Colon (tissue), 2 donors: ENCODE measurements around the gene CPNE7.

Experiments
- FAIRE-seq: peaks from 2 replicates; lab custom pipeline; 2012; peaks lifted over from hg19 to GRCh38; lab: Jason Lieb, UNC
- donor health status: control.
- donor health status: control.

CPNE7 gene

DNA sequence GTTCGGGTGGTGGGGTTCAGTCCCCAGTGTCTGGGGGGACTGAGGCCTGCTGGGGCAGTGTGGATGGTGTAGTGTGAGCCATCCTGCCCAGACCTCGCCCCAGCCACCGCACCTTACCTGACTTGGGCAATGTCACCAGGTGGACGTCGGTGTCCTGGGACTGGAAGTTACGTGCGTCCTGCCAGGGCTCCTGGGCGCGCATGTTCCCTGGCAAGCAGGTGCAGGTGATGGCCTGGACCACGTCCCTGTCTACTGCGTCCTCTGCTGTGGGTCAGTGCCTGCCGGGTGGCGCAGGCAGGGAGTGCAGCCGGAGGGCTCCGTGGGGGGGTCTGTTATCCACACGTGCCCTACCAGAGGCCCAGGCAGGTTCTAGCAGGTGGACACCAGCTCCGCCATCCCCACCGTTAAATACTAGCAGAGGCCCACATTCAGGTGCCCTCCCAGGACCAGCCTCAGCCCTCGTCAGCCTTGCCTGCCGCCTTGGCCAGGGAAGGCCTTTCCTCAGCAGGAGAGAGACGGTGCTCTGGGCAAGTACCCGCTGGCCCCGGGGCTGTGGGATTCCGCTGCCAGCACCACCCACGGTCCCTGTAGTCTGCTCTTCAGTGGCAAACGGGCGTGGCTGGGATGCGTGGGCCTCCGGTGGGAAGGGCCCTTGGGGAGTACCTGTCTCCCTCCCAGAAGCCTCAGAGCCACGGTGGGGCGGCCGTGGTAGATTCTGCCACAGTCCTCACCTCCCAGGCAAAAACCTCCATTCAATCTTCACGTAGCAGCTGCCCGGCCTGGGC is 29.8 kb downstream of the CPNE7 start:
- no peak for FAIRE-seq

DNA sequence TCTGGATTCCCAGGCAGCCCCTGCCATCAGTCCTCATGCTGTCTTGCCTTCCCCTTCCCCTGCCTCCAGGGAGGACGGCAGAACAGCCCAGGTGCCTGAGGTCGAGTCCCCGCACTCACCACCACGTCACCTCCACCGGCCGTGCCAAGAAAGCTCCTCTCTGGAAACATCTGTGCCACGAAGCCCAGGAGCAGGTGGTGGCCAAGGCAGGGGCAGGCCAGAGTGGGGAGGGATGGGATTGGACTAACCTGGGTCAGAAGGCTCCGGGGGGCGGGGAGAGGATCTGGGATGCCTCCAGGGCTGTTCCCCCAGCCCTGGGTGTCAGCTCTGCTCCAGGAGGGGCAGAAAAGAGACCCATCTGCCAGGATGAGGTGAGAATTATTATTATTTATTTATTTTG is 30.4 kb downstream of the CPNE7 start:
- no peak for FAIRE-seq

DNA sequence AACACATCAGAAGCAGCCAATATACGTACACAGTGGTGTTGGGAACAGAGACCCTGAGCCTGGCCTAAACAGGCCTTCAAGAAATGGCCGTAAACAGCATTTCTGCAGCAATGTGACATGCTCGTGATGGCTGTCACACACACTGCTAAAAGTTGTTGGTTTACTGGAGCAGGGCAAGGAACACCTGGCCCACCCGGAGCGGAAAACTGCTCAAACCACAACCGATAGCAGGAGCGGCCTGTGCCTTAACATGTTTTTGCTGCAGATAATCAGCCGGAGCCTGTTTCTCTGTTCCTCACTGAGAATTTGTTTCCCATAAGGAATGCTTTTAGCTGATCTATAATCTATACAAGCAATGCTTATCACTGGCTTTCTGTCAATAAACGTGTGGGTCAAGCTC is 31.9 kb downstream of the CPNE7 start:
- no peak for FAIRE-seq

DNA sequence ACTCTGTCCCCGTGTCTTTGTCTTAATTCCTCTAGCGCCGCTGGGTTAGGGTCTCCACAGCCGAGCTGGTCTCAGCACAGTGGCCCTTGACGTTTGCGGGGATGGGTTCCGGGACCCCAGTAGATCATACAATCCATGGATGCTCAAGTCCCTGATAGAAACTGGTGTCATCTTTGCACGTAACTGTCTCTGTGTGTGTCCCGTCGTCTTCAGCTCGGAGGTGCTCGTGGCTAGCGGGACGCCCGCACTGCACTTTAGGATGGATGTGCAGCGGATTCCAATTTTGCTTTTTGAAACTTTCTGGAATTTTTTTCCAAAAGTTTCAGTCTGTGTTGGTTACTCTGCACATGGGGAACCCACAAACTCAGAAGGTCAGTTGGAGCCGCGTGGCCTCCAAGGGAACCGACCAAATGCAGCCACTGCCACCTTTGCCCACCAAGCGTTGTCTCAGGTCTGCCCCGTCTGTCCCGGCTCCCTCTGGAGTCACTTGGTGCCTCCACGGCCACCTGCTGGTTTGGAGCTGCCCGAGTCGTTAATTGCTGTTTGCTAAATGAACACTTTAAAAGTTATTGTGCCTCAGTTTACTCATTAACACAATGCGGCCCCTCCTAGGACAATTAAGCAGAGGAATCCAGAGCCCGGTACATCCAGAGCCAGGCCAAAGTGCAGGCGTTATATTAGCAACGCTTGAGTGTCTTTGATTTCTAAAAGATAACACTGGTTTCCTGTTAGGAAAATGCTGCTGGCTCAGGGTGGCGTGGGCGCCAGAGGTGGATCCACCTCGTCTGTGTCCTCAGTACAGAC is 32.6 kb downstream of the CPNE7 start:
- no peak for FAIRE-seq

DNA sequence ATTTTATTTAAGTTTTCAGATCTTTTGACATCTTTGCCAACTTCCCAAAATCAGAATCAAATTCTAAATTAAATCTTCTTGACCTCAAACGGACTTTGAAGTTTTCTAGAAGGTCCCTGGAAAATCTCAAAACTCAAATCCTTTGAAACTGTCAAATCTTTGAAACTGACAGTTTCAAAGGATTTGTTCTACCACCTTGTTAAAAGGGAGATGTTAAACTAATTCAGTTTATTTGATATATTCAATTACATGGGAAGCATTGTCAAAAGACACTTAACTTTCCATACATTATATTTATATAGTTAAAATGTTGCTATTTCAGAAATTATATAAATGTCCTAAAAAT is 34.5 kb downstream of the CPNE7 start:
- no peak for FAIRE-seq

DNA sequence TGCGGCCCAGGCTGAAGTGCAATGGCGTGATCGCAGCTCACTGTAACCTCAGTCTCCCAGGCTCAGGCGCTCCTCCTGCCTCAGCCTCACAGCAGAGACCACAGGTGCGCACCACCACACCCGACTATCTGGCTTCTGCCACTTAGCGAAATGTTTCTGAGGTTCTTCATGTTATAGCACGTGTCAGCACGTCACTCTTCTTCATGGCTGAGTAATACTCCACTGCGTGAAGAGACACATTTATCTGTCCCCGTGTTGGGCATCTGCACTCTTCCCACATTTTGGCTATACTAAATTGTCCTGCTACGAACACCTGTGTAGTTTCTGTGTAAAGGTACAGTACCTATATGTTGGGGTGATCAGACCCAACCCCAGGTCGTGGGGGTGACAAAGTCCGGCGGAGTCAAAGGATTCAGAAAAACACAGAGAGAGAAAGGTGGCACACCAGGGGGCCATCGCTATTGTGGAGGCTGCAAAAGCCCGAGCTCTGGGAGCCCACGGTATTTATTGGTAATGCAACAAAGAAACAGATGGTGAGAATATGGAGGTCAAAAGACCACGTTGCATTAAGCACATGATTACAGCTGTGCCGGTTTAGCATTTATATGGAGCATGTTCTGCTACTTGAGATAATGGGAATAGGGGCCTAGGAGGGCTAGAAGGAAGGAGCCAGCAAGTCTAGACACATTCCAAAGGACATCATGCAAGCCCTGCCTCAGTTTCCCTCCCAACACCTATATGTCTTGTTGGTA is 37.0 kb downstream of the CPNE7 start:
- FAIRE-seq: no peak

DNA sequence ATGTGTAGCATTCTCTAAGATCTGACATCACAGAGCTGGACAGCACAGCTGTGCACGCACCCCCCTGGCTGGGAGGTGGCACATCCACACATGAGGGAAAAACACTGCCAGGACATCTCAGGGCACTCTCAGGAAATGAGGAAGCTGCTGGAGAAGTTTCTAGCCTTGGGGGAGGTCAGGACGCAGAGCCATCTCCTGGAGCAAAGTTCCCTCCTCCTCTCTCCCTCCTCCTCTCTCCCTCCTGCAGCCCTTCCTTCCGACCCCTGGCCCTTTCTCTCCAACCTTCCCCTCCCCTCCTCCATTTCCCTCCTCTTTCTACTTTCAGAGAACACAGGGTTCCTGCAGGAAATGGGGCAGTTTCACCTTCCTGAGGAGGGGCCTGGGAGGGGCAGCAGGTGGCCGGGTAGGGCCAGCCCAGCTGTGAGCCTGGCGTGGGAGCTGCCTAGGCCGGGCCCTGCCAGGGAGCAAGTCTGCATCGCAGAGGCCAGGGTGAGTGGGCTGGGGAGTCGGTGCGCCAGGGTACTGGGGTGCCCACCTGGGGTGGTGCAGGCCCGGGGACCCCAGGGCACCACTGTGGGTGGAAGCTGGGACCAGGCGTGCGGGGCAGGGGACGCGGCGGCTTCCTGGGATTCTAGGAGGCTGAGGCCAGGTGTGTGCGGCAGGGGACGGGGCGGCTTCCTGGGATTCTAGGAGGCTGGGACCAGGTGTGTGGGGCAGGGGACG is 37.8 kb downstream of the CPNE7 start, which contains the start of gene DPEP1:
Gene DPEP1 (plus strand): TSS at position 412 of the 723 bp plus-strand sequence. CDS start 16,769 bp downstream, outside the sequence.
- no peak for FAIRE-seq

DNA sequence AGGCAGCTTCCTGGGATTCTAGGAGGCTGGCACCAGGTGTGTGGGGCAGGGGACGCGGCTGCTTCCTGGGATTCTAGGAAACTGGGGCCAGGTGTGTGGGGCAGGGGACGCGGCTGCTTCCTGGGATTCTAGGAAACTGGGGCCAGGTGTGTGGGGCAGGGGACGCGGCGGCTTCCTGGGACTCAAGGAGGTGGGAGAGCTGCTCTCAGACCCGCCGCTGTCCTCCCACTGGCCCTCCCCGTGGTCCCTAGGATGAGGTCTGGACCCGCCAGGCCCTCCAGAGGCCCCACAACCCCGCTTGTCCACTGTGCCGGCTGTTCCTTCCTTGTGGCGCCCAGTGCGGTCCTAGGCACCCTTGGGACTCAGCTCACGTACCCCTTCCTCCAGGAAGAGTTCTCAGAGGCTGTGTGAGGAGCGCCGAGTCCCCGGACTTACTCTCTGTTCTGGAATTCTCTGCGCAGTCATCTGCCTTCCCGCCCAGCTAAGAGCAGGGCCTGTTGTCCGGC is 38.4 kb downstream of the CPNE7 start:
- no peak for FAIRE-seq

DNA sequence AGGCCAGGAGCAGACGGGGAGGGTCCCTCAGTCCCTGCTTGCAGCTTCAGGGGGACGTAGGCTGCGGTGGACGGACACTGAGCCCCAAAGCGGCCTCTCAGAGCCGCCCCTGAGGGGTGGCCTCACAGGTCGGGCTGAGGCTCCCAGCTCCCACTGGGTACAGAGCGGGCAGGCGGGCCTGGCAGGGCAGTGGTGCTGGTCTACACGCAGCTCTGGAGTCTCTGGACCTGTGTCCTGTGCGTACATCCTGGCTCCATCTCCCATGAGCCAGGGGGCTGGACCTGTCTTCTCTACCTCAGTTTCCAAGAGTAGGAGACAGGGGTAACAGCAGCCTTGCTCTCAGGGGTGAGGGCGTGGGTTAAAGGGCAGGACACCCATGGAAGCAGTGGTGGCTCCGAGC is 39.6 kb downstream of the CPNE7 start:
- no peak for FAIRE-seq

DNA sequence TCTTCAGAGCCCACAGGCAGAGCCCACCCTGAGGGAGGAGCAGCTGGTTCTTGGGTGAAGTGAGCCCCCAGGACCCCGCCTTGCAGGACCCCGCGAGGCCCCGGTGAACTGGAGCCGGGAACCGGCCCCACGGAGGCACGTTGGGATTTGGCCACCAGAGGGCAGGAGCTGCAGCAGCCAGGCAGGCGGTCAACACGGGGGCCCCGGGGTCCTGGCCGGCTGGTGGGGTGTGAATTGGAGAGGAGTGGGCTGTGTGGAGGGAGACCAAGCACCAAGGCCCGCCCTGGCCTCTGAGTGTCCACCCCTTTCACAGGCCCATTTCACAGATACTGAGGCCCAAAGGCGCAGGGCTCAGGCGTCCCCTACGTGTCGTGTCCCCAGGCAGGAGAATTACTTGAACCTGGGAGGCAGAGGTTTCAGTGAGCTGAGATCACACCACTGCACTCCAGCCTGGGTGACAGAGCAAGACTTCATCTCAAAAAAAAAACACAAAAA is 40.1 kb downstream of the CPNE7 start:
- no peak for FAIRE-seq

DNA sequence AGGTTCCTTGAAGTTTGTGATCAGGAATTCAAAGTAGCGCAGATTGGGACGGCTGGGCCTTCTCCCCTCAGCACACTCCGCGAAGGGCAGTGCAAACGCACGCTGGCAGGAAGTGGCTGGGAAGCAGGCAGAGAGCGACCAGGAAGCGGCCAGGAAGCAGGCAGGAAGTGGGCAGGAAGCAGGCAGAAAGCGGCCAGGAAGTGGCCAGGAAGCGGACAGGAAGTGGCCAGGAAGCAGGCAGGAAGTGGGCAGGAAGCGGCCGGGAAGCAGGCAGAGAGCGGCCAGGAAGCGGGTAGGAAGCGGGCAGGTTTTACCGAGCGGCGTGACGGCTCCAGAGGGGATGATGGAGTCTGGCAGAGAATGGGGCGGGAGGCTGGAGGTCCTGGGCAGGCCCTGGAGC is 41.1 kb downstream of the CPNE7 start:
- FAIRE-seq: no peak

DNA sequence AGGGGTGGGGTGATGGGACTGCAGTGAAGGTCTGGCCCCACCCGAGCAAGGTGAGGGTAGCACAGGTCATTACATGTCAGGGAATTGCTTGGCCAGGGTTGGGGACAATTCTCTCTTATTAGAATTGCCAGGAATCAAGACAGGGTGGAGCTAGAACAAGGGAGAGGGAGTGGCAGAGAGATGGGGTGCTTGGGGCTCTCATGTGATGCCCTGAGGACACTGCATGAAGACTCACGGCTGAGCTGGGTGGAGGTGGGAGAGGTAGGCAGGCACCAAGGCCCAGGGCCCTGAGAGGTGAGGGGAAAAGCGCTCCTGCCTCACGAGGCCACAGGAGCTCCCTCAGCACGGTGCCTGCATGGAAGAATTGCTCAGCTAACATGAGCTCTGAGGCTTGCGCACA is 41.5 kb downstream of the CPNE7 start:
- FAIRE-seq: no peak

DNA sequence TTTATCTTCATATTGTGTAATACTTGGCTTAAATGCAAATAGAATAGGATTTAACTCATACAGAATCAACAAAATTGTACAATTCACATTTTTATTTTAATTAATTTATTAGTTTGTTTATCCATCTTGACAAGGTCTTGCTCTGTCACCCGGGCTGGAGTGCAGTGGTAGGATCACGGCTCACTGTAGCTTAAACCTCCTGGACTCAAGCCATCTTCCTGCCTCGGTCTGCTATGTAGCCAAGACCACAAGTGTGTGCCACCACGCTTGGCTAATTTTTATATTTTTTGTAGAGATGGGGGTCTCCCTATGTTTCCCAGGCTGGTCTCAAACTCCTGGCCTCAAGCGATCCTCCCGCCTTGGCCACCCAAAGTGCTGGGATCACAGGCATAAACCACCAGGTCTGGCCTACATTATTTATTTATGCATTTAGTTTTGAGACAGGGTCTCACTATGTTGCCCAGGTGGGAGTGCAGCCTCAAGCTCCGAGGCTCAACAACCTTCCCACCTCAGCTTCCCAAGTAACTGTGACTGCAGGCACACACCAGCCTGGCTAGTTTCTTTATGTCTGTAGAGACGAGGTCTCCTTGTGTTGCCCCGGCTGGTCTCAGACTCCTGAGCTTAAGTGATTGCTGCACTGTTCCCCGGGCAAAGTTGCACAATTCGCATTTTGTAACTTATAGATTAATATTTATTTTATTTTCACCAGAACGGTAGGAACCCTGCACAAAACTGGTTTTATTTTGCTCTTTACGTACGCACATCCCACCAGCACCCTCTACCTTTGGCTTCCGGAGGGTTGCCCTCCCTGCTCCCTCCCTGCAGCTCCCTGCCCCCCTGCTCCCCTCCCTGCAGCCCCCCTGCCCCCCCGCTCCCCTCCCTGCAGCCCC is 42.8 kb downstream of the CPNE7 start:
- no peak for FAIRE-seq

DNA sequence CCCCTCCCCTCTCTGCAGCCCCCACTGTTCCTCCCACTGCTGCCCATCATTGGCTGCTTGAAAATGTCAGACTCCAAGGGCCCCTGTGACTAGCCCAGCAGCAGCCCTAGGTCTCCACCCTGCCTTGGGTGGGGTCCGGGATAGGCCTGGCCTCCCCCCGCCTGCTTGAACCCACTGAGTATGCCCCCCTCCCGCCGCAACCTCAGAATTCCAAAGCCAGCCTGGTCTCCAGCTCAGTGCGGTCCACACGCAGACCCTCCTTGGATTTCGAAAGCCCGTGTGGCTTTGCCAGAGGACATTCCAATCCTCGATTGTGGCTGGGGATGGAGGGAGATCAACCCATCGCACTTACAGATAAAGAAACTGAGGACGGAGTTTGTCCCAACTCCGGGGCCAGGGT is 44.3 kb downstream of the CPNE7 start:
- no peak for FAIRE-seq

DNA sequence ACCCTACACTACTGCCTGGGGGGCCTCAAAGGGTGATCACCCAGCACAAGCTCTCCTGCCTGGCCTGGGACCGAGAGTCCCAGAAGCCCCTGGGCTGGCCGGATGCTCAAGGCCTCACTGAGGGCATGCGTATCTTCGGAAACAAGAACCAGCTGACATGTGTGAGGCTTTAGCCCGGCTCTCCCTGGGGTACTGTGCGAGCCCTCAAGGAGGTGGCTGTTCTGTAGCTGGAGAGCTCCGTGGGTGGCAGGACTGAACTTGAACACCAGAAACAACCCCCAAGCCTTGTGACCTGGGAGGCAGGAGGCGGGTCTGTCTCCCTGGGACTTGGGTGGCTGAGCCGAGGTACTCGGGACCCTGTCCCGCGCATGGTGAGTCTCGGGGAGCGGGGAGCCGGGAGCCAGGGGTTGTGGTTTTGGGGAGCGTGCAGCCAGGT is 44.9 kb downstream of the CPNE7 start:
- no peak for FAIRE-seq

DNA sequence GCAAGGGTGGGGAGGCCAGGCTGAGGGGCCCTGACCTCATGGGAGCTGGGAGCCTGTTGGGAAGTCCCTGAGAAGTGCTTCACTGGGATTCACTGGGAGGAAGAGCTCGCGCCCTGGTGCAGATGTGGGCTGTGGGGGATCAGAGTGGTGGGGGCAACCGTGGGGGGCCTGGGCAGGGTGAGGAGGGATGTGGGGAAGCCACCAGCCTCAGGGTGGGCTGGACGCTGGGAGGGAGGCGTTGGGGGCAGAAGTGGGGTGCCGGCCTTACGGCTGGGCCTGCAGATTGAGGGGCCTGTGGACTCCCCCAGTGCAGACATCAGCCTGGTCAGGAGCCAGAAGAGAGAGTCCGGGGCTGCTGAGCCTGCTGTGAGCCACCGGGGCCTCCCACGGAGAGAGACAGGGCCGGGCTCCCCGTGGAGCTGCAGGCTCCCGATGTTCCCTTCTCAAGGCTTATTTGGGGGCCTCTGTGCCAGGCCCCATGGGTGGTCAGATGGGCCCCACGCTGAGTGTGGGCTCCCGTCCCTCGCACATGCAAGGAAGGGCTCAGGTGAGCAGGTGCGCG is 45.7 kb downstream of the CPNE7 start:
- FAIRE-seq: no peak

DNA sequence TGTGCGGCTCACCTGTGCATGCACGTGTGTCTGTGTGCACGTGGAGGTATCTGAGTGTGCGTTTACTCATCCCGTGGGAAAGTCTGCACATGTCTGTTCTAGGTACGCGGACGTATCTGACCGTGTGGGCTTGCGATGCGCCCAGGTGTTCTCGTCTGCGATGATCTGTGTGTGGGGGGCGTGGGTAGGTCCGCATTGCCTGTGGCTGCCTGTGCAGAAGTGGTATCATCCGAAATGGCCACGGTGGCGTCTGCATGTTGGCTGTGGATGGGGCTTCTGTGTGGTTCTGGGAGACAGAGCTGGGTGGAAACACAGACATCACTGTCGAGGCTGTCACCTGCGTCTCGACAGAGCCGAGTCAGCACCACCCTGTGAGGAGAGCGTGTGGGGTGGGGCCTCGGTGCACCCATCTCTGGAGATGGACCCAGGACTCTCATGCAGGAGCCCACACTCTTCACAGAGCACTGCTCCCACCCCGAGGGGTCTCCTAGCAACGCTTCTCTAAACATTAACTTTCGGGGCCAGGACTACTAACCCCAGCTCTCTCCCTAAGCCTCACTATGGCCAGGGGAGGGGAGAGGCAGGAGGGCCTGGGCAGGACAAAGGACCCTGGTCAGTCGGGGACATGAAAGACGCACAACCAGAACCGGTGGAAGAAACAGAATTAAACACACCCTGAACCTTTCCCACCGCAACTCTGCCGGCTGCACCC is 46.3 kb downstream of the CPNE7 start:
- no peak for FAIRE-seq

DNA sequence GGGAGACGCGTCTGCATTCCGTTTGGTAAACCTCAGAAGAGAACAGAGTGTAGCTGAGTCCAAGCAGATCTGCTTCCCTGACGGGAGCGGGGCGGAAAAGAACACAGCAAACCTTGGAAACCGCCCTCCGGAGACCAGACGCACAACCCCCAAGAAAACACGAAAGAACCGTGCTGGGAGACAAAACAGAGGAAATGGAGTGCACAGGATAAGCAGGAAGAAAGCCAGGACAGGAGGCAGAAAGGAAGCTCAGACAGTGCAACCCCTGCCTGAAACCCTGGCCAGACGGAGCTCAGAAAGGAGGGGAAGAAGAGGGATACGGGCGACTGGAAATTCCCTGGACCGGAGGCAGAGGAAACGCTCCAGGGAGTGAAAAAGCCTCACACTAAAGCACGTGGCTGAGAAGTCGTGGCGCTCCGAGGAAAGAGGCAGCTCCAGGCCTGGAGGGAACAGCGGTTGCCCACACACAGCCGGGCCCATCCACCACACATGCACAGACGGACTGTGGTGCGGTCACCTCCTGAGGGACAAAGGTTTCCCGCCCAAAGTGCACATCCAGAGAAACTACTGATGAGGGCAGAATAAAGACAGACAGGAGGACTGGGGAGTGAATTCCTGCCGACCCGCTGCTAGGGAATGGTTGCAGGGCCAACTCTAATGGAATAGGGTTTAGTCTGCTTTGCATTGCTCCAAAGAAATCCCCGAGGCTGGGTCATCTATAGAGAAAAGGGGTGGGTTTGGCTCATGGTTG is 48.1 kb downstream of the CPNE7 start:
- no peak for FAIRE-seq
